HepG2 (cell line): ENCODE measurements around the gene AAMP. TPM values are rescaled to one million over a fixed set of nuclear protein-coding genes. Genes with fewer than 3 reads are reported as not detected.

Experiments used
- ARID5B ChIP-seq: IDR thresholded peaks from 2 replicates; pipeline ENCODE4 v1.4.0; 2020; ENCODE audit warnings: mild to moderate bottlenecking, missing genetic modification reagents
- DZIP1 ChIP-seq: sonication (generic); formaldehyde crosslinking; IDR thresholded peaks from 2 replicates; pipeline ENCODE4 v1.5.0; 2020; ENCODE audit warnings: mild to moderate bottlenecking, missing genetic modification reagents
- ELF4 ChIP-seq: sonication (generic); formaldehyde crosslinking; IDR thresholded peaks from 2 replicates; pipeline ENCODE4 v1.5.0; 2020; ENCODE audit warnings: missing genetic modification reagents, mild to moderate bottlenecking, moderate library complexity, borderline replicate concordance
- FIP1L1 ChIP-seq: fragments of 200-400 bp; formaldehyde crosslinking; IDR thresholded peaks from 2 replicates; pipeline ENCODE4 v1.6.1; 2018; ENCODE audit warnings: low read depth, mild to moderate bottlenecking, low read length, moderate library complexity, borderline replicate concordance; ENCODE audit not compliant: insufficient read depth
- MTF1 ChIP-seq: sonication (generic); formaldehyde crosslinking; IDR thresholded peaks from 2 replicates; pipeline ENCODE4 v1.5.0; 2020; ENCODE audit warnings: missing genetic modification reagents
- MYC ChIP-seq: sonication (generic); formaldehyde crosslinking; IDR thresholded peaks from 2 replicates; pipeline ENCODE4 v1.9.0; 2021; ENCODE audit warnings: missing genetic modification reagents, borderline replicate concordance
- NBN ChIP-seq: fragments of 450-650 bp; conservative IDR thresholded peaks from 2 replicates; pipeline ENCODE4 v1.6.1; 2017
- PLRG1 ChIP-seq: fragments of 450-650 bp; conservative IDR thresholded peaks from 2 replicates; pipeline ENCODE4 v1.6.1; 2016
- REPIN1 ChIP-seq: sonication (generic); formaldehyde crosslinking; IDR thresholded peaks from 2 replicates; pipeline ENCODE4 v1.8.0; 2022; ENCODE audit warnings: missing genetic modification reagents, low read depth, mild to moderate bottlenecking, borderline replicate concordance
- SPEN ChIP-seq: sonication (generic); formaldehyde crosslinking; IDR thresholded peaks from 2 replicates; pipeline ENCODE4 v1.5.1; 2020; ENCODE audit warnings: low read depth, mild to moderate bottlenecking, missing genetic modification reagents
- ZHX2 ChIP-seq, 2 experiments: sonication (generic) in 1 of 2; formaldehyde crosslinking in 1 of 2; IDR thresholded peaks; 2 replicates each; pipeline versions ENCODE4 v1.6.1 to v1.9.0; 2014 to 2022; ENCODE audit warnings: antibody characterized with exemption in 1 of 2, borderline replicate concordance in 1 of 2, inconsistent platforms in 1 of 2, low read depth in 1 of 2, missing genetic modification reagents in 1 of 2
- ZNF275 ChIP-seq: sonication (generic); formaldehyde crosslinking; IDR thresholded peaks from 2 replicates; pipeline ENCODE4 v1.8.0; 2022; ENCODE audit warnings: missing genetic modification reagents, mild to moderate bottlenecking, inconsistent platforms, borderline replicate concordance
- ZNF468 ChIP-seq: sonication (generic); formaldehyde crosslinking; IDR thresholded peaks from 2 replicates; pipeline ENCODE4 v1.8.0; 2022; ENCODE audit warnings: mild to moderate bottlenecking, moderate library complexity, missing genetic modification reagents
- ZNF589 ChIP-seq: sonication (generic); formaldehyde crosslinking; conservative IDR thresholded peaks from 2 replicates; pipeline ENCODE4 v1.8.0; 2022; ENCODE audit warnings: mild to moderate bottlenecking, moderate library complexity, missing genetic modification reagents
- polyA plus RNA-seq, 8 experiments: library from polyadenylated mRNA; depleted of rRNA in 3 of 8; stranded (reverse) in 7 of 8; unstranded in 1 of 8; fragments of >200 nt; fragmentation: Illumina TruSeq in 4 of 8; extraction: Trizol in 4 of 8; gene quantifications; 2 replicates each; pipeline versions ENCODE4 v1.2.1 to v1.2.3, GENCODE V29; 2011 to 2016; ENCODE audit warnings: low read depth in 4 of 8, missing spikeins in 1 of 8, mixed read lengths in 1 of 8; ENCODE audit not compliant: insufficient read depth in 1 of 8
- total RNA-seq, 5 experiments: library from RNA; depleted of rRNA; stranded (reverse); fragments of >200 nt; fragmentation: Illumina TruSeq; extraction: Trizol; gene quantifications; 2 replicates each; pipeline ENCODE4 v1.2.3, GENCODE V29; 2016; ENCODE audit warnings: low read depth in 1 of 5

AAMP gene
- total and polyA plus RNA-seq, 2 of the 13 experiments (the other 11 are each of a cell fraction or from before 2014, with no cell fraction given), result 110 to 186 TPM

GRCh38 chr2:218269900-218270720 is at the start of gene AAMP, which contains the start of gene PNKD (continued):
- TF ChIP-seq ARID5B (CRISPR knock-in tag) (no peak), FIP1L1 (no peak), ZHX2 (IDR thresholded peaks at IDR 0.05; ENCODE audit: low read depth) (peak; percentile 90), ZHX2 (CRISPR knock-in tag; IDR thresholded peaks at IDR 0.05; ENCODE audit: borderline replicate concordance) (no peak), DZIP1 (CRISPR knock-in tag) (no peak), PLRG1 (no peak), ZNF275 (CRISPR knock-in tag) (peak; percentile 90), REPIN1 (peak; percentile 27), SPEN (peak; percentile 88), NBN (no peak), MTF1 (CRISPR knock-in tag) (no peak), ZNF468 (no peak), ZNF589 (CRISPR knock-in tag) (no peak), ELF4 (peak; percentile 96), MYC (CRISPR knock-in tag) (peak; percentile 88)
